ENCODE results near the gene PSG5.

GRCh38 chr19:43224855-43225253 lies 38.5 kb upstream of the PSG5 start:
- no peak for TF ChIP-seq POLR2A (IDR thresholded peaks at IDR 0.05)
- no peak for TF ChIP-seq CTCF (IDR thresholded peaks at IDR 0.05)
